Mesothelial cell of epicardium (in vitro differentiated cells): ENCODE measurements around the gene MRPL20. TPM values are rescaled to one million over a fixed set of nuclear protein-coding genes. Genes with fewer than 3 reads are reported as not detected.
"Not testable (repeated sequence)": the region's sequence is repeated elsewhere in the genome, so short reads cannot be mapped to it uniquely, and the experiment has no call there.

ENCODE experiments used
- DNase-seq, 2 experiments: peaks; one replicate each; pipeline ENCODE4 v3.0.0; 2021; ENCODE audit warnings: low spot score in 2 of 2; ENCODE audit not compliant: unreplicated experiment in 2 of 2
- H3K27ac Mint-ChIP-seq: 2 replicates; pipeline ENCODE4 v1.8.0; 2021; ENCODE audit warnings: mixed read lengths
- H3K27me3 Mint-ChIP-seq: 2 replicates; pipeline ENCODE4 v1.8.0; 2021; ENCODE audit warnings: low read depth, mixed read lengths
- H3K36me3 Mint-ChIP-seq: 2 replicates; pipeline ENCODE4 v1.8.0; 2021; ENCODE audit warnings: mixed read lengths
- H3K4me1 Mint-ChIP-seq: 2 replicates; pipeline ENCODE4 v1.8.0; 2021; ENCODE audit warnings: mixed read lengths
- H3K4me3 Mint-ChIP-seq: 2 replicates; pipeline ENCODE4 v1.8.0; 2021; ENCODE audit warnings: mild to moderate bottlenecking, moderate library complexity, mixed read lengths
- H3K9me3 Mint-ChIP-seq: 2 replicates; pipeline ENCODE4 v1.8.0; 2021; ENCODE audit warnings: mixed read lengths
- total RNA-seq: library from RNA; stranded (reverse); gene quantifications from 3 replicates; pipeline ENCODE4 v1.2.1, GENCODE V29; 2021
- TF ChIP-seq, protein P1 (sequence below): fragments of 200-600 bp; sonication (generic); IDR thresholded peaks from one replicate; pipeline ENCODE4 v1.5.0; 2021; ENCODE audit warnings: antibody characterized with exemption; ENCODE audit not compliant: unreplicated experiment

Gene MRPL20
- 87.9 to 98.2 TPM (median 94.7 TPM) in 3 replicates for total RNA-seq

DNA sequence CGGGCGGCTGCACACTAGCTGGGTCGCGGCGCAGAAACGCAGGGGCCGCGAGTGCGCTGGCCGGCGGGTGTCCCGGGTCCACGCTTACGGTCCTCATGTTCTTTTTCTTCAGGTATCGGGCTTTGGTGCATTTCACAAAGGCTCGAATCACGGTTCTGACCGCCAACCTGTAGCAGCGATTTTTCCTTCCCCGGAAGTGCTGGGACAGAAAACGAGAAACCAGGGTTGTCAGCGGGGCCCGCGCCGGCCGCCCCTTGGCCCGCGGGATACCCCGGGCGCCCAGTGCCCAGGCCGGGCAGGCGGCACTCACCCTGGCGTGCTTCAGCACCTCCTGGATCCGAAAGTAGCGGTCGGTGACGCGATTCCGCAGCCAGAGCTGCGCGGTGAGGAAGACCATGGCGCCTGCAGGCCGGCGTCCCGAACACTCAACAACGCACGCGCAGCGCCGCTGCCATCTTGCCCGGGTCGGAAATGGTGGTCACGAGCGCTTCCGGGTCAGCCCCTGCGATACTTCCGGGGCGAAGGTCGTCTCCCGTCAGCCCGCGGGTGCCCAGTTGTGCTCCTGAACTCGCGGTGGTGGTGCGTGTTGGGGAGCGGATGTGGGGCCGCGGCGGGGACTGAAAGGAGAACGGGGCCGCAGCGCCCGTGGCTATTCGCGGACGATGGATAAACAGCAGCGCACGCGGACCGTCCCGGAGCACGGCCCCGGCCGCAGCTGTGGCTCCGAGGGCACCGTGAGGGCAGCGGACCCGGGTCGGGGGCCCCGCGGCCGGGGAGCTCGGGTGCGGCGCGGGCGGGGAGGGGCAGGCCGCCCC, at the start of gene MRPL20:
TSS of gene MRPL20 (minus strand) at position 473 of the 815 bp plus-strand sequence. CDS start at position 397, 76 bp downstream.
- Mint-ChIP-seq H3K9me3 (no peaks in the 10 kb centered on the region), H3K36me3 (peaks cover 21% of the 10 kb centered on the region), H3K4me3 (peak within 1 kb of the TSS; percentile 92), H3K27me3 (no peaks in the 10 kb centered on the region), H3K27ac (peak within 1 kb of the TSS; percentile 94), H3K4me1 (peaks cover 28% of the 10 kb centered on the region)
- peak; percentile 78 to 86 for DNase-seq
- TF ChIP-seq, protein P1, sequence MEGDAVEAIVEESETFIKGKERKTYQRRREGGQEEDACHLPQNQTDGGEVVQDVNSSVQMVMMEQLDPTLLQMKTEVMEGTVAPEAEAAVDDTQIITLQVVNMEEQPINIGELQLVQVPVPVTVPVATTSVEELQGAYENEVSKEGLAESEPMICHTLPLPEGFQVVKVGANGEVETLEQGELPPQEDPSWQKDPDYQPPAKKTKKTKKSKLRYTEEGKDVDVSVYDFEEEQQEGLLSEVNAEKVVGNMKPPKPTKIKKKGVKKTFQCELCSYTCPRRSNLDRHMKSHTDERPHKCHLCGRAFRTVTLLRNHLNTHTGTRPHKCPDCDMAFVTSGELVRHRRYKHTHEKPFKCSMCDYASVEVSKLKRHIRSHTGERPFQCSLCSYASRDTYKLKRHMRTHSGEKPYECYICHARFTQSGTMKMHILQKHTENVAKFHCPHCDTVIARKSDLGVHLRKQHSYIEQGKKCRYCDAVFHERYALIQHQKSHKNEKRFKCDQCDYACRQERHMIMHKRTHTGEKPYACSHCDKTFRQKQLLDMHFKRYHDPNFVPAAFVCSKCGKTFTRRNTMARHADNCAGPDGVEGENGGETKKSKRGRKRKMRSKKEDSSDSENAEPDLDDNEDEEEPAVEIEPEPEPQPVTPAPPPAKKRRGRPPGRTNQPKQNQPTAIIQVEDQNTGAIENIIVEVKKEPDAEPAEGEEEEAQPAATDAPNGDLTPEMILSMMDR: no peak

DNA sequence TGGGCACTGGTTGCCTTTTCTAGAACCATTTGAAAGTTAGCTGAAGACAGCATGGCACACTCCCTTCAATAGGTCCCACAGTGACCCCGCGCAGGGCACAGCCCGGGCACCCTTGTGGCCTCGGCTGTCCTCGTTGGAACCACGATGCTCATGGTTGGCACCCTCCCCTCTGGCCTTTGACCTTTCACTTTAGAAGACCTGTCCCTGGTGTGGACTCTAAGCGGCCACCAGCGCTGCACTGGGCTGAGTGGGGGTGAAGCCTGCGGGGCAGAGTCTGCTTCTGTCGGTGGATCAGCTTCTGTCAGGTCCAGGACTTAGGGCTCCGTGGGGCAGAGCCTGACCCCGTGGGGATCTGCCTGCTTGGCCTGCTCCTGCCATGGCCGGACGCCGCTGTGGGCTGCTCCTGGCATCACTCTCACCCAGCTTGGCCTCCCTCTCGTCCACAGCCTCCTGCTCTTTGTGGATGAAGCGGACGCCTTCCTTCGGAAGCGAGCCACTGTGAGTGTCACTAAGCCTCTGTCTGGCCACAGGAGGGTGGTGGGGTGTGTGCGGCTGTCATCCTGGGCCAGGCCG, 49.7 kb upstream of the MRPL20 start:
- not testable (repeated sequence) for H3K27me3 Mint-ChIP-seq, H3K36me3 Mint-ChIP-seq, H3K27ac Mint-ChIP-seq, H3K4me3 Mint-ChIP-seq, H3K4me1 Mint-ChIP-seq, H3K9me3 Mint-ChIP-seq, DNase-seq

DNA sequence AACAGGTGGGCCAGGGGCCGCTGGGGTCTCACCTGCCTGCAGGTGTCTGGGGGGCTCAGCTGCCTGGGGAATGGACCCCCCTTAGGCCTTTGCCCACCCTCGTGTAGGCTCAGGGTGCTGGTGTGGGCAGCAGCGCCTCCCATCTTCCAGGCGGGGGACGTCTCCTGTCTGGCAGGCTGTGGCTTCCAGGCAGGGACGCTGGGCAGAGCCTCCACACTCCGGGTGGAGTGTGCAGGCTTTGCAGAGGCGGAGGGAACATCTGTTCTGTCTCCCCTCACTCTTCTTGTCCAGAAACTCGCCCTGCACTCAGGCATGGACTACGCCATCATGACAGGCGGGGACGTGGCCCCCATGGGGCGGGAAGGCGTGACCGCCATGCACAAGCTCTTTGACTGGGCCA, 48.8 kb upstream of the MRPL20 start:
- not testable (repeated sequence) for H3K4me1 Mint-ChIP-seq, H3K4me3 Mint-ChIP-seq, H3K27ac Mint-ChIP-seq, DNase-seq, H3K9me3 Mint-ChIP-seq, H3K27me3 Mint-ChIP-seq, H3K36me3 Mint-ChIP-seq

DNA sequence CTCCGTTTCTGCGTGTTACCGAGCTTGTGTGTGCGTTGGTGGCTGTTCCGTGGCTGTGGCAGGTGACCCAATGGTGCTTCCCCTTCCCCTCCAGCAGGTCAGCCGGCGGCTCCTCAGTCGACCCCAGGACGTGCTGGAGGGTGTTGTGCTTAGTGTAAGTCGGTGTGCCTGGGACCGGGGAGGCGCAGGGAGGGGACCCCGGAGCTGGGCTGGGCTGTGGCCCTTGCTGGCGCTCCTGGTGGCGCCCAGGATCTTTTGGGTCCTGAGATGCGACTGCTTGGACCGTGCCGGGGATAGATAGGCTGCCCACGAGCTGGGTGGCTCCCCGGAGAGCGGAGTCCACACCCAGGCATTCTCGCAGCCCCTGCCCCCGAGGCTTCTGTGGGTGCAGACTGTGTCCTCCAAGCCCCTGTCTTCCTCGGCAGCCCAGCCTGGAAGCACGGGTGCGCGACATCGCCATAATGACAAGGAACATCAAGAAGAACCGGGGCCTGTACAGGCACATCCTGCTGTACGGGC, 48.3 kb upstream of the MRPL20 start:
- no peak overlapping the region for H3K4me3 Mint-ChIP-seq
- DNase-seq: no peak
- no peaks in the 10 kb centered on the region for H3K36me3 Mint-ChIP-seq
- H3K4me1 Mint-ChIP-seq: no peaks in the 10 kb centered on the region
- TF ChIP-seq, protein P1: no peak
- no peaks in the 10 kb centered on the region for H3K27me3 Mint-ChIP-seq
- H3K9me3 Mint-ChIP-seq: no peaks in the 10 kb centered on the region
- no peak overlapping the region for H3K27ac Mint-ChIP-seq

DNA sequence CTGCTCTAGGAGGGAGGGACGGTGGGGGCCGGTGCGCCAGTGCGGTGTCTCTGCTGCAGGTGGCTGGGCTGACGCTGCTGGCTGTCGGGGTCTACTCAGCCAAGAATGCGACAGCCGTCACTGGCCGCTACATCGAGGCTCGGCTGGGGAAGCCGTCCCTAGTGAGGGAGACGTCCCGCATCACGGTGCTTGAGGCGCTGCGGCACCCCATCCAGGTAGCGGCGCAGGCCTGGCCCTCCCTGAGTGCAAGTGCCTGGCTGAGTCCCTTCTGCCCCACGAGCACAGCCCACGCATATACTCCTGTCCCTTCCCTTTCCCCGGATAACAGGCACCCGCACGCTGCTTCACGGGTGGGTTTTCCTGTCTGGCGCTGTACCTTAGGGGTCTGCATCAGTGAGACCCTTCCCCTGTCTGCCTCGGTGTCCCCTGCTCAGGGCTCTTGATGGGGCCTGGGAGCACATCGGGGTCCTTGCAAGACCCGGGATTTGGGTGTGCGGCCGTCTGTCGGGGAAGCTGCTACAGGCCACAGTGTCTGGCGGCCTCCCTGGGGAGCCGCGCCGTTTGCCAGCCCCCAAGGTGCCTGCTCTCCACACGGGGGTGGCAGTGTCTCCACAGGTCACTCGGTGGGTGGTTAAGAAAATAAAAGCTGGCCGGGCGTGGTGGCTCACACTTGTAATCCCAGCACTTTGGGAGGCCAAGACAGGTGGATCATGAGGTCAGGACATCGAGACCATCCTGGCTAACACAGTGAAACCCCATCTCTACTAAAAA, 47.4 kb upstream of the MRPL20 start:
- not testable (repeated sequence) for H3K4me1 Mint-ChIP-seq, DNase-seq

DNA sequence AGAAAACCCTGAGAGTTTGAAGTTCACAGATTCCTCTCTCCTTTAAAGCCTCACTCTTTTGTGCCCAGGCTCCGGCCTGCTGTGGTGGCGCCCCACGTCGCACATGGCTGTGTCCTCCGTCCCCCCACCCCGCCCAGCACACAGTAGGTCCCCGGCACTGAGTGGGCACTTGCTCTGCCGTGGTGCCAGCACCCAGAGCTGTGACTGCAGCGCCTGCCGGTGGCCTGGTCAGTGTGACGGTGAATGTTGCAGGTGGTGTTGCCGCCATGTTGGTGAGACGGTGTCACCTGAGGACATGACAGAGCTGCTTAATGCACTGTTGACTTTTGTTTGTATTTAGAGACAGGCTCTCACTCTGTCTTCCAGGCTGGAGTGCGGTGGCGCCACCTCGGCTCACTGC, 45.8 kb upstream of the MRPL20 start:
- Mint-ChIP-seq H3K27ac (no peak overlapping the region), H3K4me3 (no peak overlapping the region), H3K4me1 (no peaks in the 10 kb centered on the region), H3K36me3 (no peaks in the 10 kb centered on the region), H3K9me3 (no peaks in the 10 kb centered on the region), H3K27me3 (peaks cover 8% of the 10 kb centered on the region)
- TF ChIP-seq, protein P1: no peak
- DNase-seq: no peak

More for the DNA sequence above, 47.4 kb upstream of the MRPL20 start:
- H3K36me3 Mint-ChIP-seq, H3K4me3 Mint-ChIP-seq, H3K27me3 Mint-ChIP-seq, H3K9me3 Mint-ChIP-seq, H3K27ac Mint-ChIP-seq: not testable (repeated sequence)

DNA sequence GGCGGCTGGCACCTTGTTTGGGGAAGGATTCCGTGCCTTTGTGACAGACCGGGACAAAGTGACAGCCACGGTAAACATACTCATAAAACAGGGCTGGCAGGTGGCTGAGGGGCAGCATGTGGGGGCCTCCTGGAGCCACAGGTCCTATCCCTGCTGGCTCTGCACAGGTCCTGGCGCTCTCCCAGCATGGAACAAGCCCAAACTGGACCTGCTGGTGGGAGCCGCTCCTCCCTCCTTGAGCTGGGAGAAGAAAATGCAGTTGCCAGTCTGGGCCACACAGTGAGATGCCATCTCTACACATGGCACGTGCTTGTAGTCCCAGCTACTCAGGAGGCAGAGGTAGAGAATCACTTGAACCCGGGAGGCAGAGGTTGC, 45.3 kb upstream of the MRPL20 start:
- not testable (repeated sequence) for H3K27me3 Mint-ChIP-seq, H3K36me3 Mint-ChIP-seq, H3K4me3 Mint-ChIP-seq, DNase-seq, H3K9me3 Mint-ChIP-seq, H3K27ac Mint-ChIP-seq, H3K4me1 Mint-ChIP-seq
